Mesothelial cell of epicardium (in vitro differentiated cells): ENCODE results near the gene RHCG. TPM values are rescaled to one million over a fixed set of nuclear protein-coding genes. Genes with fewer than 3 reads are reported as not detected.

Source experiments
- DNase-seq, 2 experiments: peaks; one replicate each; pipeline ENCODE4 v3.0.0; 2021; ENCODE audit warnings: low spot score in 2 of 2; ENCODE audit not compliant: unreplicated experiment in 2 of 2
- H3K27ac Mint-ChIP-seq: 2 replicates; pipeline ENCODE4 v1.8.0; 2021; ENCODE audit warnings: mixed read lengths
- H3K27me3 Mint-ChIP-seq: 2 replicates; pipeline ENCODE4 v1.8.0; 2021; ENCODE audit warnings: low read depth, mixed read lengths
- H3K36me3 Mint-ChIP-seq: 2 replicates; pipeline ENCODE4 v1.8.0; 2021; ENCODE audit warnings: mixed read lengths
- H3K4me1 Mint-ChIP-seq: 2 replicates; pipeline ENCODE4 v1.8.0; 2021; ENCODE audit warnings: mixed read lengths
- H3K4me3 Mint-ChIP-seq: 2 replicates; pipeline ENCODE4 v1.8.0; 2021; ENCODE audit warnings: mild to moderate bottlenecking, moderate library complexity, mixed read lengths
- H3K9me3 Mint-ChIP-seq: 2 replicates; pipeline ENCODE4 v1.8.0; 2021; ENCODE audit warnings: mixed read lengths
- total RNA-seq: library from RNA; stranded (reverse); gene quantifications from 3 replicates; pipeline ENCODE4 v1.2.1, GENCODE V29; 2021
- TF ChIP-seq, protein P1 (sequence below): fragments of 200-600 bp; sonication (generic); IDR thresholded peaks from one replicate; pipeline ENCODE4 v1.5.0; 2021; ENCODE audit warnings: antibody characterized with exemption; ENCODE audit not compliant: unreplicated experiment

The RHCG gene
- total RNA-seq, 1 donor from 2014 or later, result 0.16 TPM

DNA sequence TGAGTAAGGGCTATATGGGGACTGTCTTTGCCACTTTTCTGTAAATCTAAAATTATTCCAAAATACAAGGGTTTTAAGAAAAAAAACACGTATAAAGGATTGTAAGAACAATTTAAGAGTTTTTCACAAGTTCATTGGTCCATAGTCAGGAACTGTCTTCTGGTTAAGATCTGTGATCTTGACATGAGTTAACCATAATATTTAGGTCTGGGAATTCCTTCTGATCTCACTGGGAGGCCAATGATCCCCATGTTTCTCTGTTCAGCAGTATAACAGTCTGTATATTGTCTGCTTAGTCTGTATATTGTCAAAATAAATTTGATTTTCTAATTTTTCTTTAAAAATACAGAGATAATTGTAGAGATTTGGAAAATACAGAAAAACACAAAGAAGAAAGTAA lies 848 bp upstream of the RHCG start:
- Mint-ChIP-seq H3K9me3 (no peaks in the 10 kb centered on the region), H3K27me3 (peaks cover 85% of the 10 kb centered on the region), H3K36me3 (no peaks in the 10 kb centered on the region), H3K27ac (no peak overlapping the region), H3K4me3 (peak overlapping the region; percentile 49), H3K4me1 (no peaks in the 10 kb centered on the region)
- TF ChIP-seq, protein P1, sequence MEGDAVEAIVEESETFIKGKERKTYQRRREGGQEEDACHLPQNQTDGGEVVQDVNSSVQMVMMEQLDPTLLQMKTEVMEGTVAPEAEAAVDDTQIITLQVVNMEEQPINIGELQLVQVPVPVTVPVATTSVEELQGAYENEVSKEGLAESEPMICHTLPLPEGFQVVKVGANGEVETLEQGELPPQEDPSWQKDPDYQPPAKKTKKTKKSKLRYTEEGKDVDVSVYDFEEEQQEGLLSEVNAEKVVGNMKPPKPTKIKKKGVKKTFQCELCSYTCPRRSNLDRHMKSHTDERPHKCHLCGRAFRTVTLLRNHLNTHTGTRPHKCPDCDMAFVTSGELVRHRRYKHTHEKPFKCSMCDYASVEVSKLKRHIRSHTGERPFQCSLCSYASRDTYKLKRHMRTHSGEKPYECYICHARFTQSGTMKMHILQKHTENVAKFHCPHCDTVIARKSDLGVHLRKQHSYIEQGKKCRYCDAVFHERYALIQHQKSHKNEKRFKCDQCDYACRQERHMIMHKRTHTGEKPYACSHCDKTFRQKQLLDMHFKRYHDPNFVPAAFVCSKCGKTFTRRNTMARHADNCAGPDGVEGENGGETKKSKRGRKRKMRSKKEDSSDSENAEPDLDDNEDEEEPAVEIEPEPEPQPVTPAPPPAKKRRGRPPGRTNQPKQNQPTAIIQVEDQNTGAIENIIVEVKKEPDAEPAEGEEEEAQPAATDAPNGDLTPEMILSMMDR, result no peak
- DNase-seq, result no peak

DNA sequence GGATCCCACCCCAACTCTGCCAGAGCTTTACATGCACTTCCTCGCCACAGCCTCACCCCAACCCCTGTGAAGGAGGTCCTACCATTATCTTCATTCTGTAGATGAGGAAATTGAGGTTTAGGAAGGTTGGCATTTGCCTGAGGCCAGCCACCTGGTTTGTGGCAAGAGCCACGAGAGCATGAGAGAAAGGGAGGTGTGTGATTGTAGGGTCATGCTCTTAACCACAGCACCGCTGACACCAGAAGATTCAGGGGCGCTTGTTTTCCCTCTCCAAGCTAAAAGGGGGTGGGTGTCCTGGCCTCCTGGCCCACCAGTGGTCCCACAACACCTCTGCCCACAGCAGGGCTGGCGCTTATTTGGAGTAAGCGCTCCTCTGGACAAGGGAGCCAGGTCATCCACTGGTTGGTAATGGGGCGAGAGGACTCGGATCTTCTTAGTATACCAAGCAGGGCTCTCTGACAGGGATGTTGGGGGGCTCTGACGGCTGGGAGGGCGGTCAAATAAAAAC lies 691 bp downstream of the RHCG start:
- no peak for DNase-seq
- Mint-ChIP-seq H3K36me3 (no peaks in the 10 kb centered on the region), H3K4me1 (no peaks in the 10 kb centered on the region), H3K27ac (no peak overlapping the region), H3K27me3 (peaks cover 87% of the 10 kb centered on the region), H3K4me3 (no peak overlapping the region), H3K9me3 (no peaks in the 10 kb centered on the region)
- TF ChIP-seq, protein P1, result no peak

DNA sequence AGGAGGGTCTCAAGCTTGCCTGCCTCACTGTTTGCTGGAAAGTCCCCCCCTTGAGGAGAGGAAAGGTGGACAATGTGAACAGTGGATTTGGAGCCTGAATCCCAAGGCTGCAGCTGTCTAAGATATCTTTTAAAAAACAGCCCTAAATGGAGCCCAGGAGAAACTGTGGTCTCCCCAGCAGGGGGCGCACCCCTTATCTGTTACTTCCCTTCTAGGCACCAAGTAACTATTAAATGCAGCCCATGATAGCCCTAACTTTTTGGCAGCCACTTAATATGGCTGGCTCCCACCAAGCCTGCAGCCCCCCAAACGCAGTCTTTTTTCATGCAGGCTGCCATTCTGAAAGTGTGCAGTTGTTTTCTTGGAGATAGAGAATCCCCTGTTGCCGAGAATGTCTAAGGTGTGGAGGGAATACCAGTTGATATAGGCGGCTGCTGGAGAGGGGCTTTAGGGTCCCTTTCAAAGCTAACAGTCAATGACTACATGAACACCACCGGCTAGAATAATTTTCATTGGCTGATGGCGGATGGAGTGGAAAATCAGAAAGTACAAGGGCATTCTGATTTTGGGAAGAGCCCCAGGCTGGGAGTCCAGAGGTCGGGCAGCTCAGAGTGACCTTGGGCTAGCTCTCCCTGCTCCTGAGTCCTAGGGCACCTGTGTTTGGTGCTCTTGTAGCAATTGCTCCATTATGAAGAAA lies 1.3 kb downstream of the RHCG start:
- H3K4me3 Mint-ChIP-seq, result no peak overlapping the region
- peaks cover 87% of the 10 kb centered on the region for H3K27me3 Mint-ChIP-seq
- H3K9me3 Mint-ChIP-seq, result no peaks in the 10 kb centered on the region
- no peaks in the 10 kb centered on the region for H3K36me3 Mint-ChIP-seq
- TF ChIP-seq, protein P1, result peak; percentile 59
- no peak overlapping the region for H3K27ac Mint-ChIP-seq
- H3K4me1 Mint-ChIP-seq, result no peaks in the 10 kb centered on the region
- no peak for DNase-seq

DNA sequence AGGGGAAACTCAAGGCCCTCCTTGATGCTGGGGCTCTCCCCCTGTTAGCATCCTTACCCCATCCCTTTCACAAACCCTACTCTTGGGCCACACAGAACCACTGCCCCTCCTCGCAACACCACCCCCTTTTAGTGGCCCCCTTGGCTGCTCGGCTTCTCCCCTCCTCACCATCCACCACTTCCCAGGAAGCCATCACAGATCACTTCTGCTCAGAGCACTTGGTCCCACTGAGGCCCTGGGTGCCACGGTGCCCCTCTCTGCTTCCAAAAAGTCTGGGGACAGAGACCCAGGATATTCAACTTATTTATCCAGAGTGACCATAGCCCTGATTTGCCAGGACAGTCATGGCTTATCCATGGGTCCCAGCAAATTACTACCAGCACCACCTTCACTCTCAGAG lies 2.4 kb downstream of the RHCG start:
- H3K36me3 Mint-ChIP-seq, result no peaks in the 10 kb centered on the region
- peaks cover 84% of the 10 kb centered on the region for H3K27me3 Mint-ChIP-seq
- no peak overlapping the region for H3K27ac Mint-ChIP-seq
- H3K9me3 Mint-ChIP-seq, result no peaks in the 10 kb centered on the region
- H3K4me3 Mint-ChIP-seq, result no peak overlapping the region
- peak in 1 of 2 experiments; percentile 10 for DNase-seq
- H3K4me1 Mint-ChIP-seq, result no peaks in the 10 kb centered on the region
- TF ChIP-seq, protein P1, result no peak

DNA sequence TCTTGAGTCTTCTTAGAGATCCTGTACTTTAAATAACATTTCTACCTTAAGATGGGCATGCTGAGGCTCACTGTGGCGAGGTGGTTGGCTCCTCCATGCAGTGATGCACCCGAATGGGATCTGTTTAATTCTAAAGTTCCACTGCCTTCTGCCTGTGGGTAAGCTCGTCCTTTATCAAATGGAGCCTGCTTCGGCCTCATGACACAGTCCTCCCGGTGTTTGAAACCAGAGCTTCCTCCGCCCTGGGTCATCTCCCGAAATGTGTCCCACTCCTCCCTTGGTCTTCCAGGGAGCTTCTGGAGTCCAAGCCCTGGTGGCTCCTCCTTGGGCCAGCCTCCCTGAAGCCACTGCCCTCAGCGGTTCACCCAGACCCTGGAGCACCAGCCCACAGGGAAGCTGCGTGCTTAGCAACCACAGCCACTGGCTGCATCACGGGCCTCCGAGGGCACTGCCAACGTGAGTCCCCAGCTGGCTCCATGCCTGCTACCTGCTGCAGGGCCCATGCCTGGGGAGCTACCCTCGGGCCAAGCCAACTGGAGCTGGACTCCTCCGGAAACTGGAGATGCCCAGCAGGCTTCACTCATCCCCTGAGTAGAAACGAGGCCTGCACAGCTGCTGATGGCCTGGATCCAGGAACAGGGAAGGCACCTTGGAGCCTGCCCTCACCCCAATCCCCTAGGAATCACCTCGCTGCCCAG lies 3.3 kb downstream of the RHCG start:
- H3K27ac Mint-ChIP-seq, result no peak overlapping the region
- H3K4me1 Mint-ChIP-seq, result no peaks in the 10 kb centered on the region
- H3K4me3 Mint-ChIP-seq, result no peak overlapping the region
- no peaks in the 10 kb centered on the region for H3K36me3 Mint-ChIP-seq
- H3K27me3 Mint-ChIP-seq, result peaks cover 84% of the 10 kb centered on the region
- DNase-seq, result peak in 1 of 2 experiments; percentile 7
- H3K9me3 Mint-ChIP-seq, result no peaks in the 10 kb centered on the region
- TF ChIP-seq, protein P1, result no peak
